Adipocyte (in vitro differentiated cells): ENCODE data around the gene MYO5B.

Experiments used
- DNase-seq: peaks from one replicate; pipeline ENCODE4 v3.0.0-alpha.2; 2015; ENCODE audit warnings: low read depth
- H3K27me3 ChIP-seq: replicated peaks from 2 replicates; pipeline ENCODE4 v1.7.0; 2013; ENCODE audit warnings: mild to moderate bottlenecking, low read length, moderate library complexity; ENCODE audit not compliant: control insufficient read depth, insufficient read depth
- H3K36me3 ChIP-seq: 2 replicates; pipeline ENCODE4 v1.7.0; 2013; ENCODE audit warnings: low read length, mild to moderate bottlenecking, moderate library complexity; ENCODE audit not compliant: control insufficient read depth, insufficient read depth, severe bottlenecking
- H3K4me1 ChIP-seq: 2 replicates; pipeline ENCODE4 v1.7.0; 2013; ENCODE audit warnings: mild to moderate bottlenecking, low read length, moderate library complexity; ENCODE audit not compliant: control insufficient read depth, insufficient read depth
- H3K4me3 ChIP-seq: 2 replicates; pipeline ENCODE4 v1.7.0; 2013; ENCODE audit warnings: mild to moderate bottlenecking, low read length, moderate library complexity
- H3K9ac ChIP-seq: 2 replicates; pipeline ENCODE4 v1.7.0; 2013; ENCODE audit warnings: mild to moderate bottlenecking, low read length, moderate library complexity
- H3K9me3 ChIP-seq: 2 replicates; pipeline ENCODE4 v1.7.0; 2013; ENCODE audit warnings: mild to moderate bottlenecking, low read length, moderate library complexity; ENCODE audit not compliant: control insufficient read depth

Gene MYO5B

DNA sequence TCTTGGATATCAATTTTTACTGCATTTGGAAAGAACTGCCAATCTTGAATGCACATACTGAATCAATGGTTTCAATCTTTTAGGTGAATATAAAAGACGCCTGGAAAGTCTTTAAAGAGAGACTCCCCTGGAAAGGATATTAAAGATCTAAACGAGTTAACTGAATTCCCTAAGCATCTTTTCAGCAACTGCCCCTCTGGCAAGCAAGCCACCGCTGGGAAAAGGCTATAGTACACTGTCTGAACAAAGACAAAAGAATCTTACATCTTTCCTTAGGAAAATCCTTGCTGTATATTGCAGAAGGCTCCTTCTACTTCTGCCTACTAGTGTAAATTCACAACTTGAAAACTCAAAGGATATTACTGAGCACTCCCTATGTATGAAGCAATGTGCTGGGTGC is 28.0 kb downstream of the MYO5B start:
- no peak overlapping the region for H3K9ac ChIP-seq
- no peaks in the 10 kb centered on the region for H3K36me3 ChIP-seq
- H3K9me3 ChIP-seq, result no peaks in the 10 kb centered on the region
- H3K4me3 ChIP-seq, result no peak overlapping the region
- peaks cover 8% of the 10 kb centered on the region for H3K4me1 ChIP-seq
- H3K27me3 ChIP-seq, result peaks cover 22% of the 10 kb centered on the region
- DNase-seq, result no peak

DNA sequence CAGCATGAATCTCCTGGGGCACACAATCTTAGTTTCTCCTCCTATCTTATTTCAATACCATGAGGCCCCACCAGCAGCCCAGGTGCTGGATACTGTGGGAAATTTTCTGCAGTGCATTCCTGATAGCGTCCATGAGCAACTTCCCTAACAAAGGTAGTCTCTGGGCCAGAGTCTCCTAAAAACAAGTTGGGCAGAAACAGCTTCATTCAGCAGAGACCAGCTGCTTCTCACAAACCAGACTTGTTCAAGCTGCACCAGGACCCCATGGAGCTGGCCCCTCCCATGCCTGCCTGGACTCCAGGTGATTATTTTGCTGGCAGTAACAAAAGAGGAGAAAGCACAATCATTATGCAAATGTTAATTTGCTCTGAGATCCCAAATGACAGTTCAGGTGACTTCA is 31.4 kb downstream of the MYO5B start:
- no peaks in the 10 kb centered on the region for H3K9me3 ChIP-seq
- H3K9ac ChIP-seq, result no peak overlapping the region
- DNase-seq, result no peak
- H3K4me3 ChIP-seq, result no peak overlapping the region
- H3K27me3 ChIP-seq, result peaks cover 31% of the 10 kb centered on the region
- no peaks in the 10 kb centered on the region for H3K36me3 ChIP-seq
- H3K4me1 ChIP-seq, result peaks cover 11% of the 10 kb centered on the region

DNA sequence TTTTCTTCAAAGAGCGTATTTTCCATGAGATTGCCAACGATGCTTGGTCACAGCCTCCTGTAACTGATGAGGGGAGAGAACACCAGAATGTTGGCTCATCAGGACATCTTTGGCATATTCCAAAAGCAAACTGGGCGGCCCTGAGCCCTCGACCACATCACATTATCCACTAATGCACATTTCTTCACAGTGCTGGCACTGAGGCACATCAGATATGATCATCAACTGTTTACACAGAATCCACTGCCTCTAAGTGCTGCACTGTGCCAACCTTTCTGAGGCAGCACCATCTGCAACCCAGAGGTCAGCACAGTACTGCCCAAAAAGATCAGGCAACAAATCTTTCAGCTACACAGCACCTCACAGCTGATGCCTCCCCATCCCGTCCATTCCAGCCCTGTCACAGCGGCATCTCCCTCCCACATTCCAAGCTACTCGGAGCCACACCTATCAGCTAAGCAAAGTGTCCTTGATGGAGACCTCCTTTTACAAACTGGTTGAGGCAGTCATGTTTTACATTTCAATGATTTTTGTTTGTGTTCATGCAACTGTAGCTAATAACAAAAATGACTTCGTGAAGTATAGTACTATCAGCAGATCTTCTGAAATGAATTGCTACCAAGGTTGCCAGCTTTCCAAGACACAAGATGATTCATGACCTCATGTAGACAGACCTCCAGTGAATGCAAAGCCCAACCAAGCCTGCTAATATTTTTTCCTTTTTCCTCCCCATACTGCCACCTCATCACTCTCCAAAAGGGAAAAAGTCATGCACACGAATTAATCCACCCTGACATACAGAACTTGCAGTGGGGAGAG is 32.3 kb downstream of the MYO5B start:
- peaks cover 30% of the 10 kb centered on the region for H3K27me3 ChIP-seq

DNA sequence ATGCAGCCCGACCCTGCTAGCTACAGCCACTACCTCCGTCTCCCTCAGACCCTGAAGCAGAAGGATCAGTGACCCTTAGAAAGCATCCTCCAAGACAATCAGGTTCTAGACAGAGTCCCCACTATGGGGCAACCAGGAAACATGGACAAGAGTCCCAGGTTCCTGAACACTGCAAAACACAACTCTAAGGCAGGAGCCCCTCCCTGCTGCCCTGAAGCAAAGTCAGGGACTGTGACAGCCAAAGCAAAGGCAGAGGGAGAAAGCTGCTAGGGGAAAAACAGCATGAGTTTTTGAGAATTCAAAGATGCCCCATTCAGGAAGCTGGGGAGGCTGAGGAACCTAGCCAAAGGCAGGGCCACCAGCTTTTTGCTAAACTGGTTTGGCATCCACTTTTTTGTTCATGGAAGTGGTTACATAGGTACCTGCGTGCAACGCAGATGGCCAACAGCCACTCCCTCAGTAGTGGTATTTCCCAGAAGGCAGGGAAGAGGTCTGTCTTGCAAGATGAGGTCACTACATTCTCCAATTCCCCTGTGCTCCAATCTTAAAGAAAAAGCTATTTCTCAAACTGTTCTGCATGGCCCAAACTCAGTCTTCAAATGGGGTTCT is 33.2 kb downstream of the MYO5B start:
- Histone ChIP-seq H3K4me1 (peaks cover 11% of the 10 kb centered on the region), H3K9ac (no peak overlapping the region), H3K36me3 (no peaks in the 10 kb centered on the region), H3K9me3 (no peaks in the 10 kb centered on the region), H3K27me3 (peaks cover 25% of the 10 kb centered on the region), H3K4me3 (no peak overlapping the region)
- no peak for DNase-seq

More for the DNA sequence above, 32.3 kb downstream of the MYO5B start:
- Histone ChIP-seq H3K9ac (no peak overlapping the region), H3K36me3 (no peaks in the 10 kb centered on the region), H3K4me3 (no peak overlapping the region), H3K4me1 (peaks cover 11% of the 10 kb centered on the region), H3K9me3 (no peaks in the 10 kb centered on the region)
- DNase-seq, result no peak

DNA sequence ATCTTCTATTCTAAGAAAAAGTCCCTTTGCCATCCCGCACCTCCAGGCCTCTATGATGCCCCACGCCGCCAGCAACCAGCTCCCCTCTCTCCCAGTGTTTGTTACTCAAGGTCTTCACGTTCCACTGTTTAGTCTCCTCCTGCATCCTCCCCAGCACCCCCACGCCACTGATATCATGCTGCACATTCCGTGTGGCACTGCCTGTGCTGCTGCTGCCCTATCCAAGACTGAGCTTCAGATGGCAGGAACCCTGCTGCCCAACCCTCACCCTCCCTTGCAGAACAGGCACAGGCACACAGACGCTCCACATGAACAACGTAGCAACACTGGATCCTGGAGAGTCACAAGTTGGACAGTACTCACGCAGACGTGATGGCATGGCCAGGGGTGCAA is 35.3 kb downstream of the MYO5B start:
- H3K27me3 ChIP-seq, result peaks cover 16% of the 10 kb centered on the region
- DNase-seq, result no peak
- no peaks in the 10 kb centered on the region for H3K36me3 ChIP-seq
- peaks cover 11% of the 10 kb centered on the region for H3K4me1 ChIP-seq
- H3K9me3 ChIP-seq, result no peaks in the 10 kb centered on the region
- H3K4me3 ChIP-seq, result no peak overlapping the region
- H3K9ac ChIP-seq, result no peak overlapping the region

DNA sequence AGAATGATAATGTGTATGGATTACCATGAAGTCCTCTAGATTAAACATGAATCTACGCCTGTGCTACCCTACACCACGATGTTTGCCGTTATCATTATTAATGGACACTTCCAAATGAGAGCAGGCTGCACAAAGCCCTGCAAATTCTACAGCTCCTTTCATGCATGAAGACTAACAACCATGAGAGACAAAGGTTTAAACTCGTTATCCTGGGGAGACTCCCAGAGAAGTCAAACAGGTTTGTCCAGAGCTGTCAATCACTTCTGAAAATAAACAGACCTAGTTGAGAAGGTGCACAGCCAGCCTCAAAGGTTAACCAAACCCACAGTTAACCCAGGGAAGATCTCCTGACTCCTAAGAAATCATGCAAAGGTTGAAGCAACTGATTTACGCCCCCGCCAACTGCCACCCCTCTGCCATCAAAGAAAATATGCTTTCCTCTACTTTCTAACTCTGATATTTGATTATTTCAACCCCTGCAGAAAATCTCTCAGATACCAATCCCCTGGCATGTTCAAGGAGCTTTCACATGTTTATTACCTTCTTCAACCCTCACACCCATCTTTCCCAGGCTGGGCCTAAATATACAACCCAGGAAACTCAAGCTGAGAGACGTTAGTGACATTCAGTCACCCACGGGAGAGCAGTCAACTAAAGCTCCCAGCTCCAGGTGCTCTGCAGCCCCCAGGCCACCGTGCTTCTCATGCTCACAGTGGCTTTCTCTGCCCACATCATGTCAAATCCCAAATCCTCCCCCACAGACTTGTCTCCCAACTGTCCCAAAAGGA is 35.9 kb downstream of the MYO5B start:
- DNase-seq, result no peak
- no peak overlapping the region for H3K9ac ChIP-seq
- H3K4me1 ChIP-seq, result peaks cover 11% of the 10 kb centered on the region
- no peaks in the 10 kb centered on the region for H3K9me3 ChIP-seq
- H3K36me3 ChIP-seq, result no peaks in the 10 kb centered on the region
- peaks cover 16% of the 10 kb centered on the region for H3K27me3 ChIP-seq
- H3K4me3 ChIP-seq, result no peak overlapping the region

DNA sequence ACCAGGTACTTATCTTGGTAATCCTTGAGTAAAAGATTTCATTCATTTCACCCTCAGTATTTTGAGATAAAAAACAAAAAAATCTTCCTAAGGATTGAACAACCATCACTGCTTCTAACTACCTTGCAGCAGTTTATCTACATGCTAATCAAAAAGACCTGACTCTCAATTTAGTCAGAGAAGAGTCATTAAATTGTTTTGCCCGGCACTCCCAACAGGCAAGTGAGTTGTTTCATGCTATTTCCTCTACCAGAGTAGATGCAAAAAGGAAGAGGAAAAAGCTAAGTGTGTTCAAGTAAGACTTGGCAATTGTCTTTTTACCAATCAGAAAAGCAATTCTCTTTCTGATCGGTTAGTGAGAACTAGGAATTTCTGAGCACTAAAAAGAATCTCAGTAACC is 39.5 kb downstream of the MYO5B start:
- H3K9ac ChIP-seq, result no peak overlapping the region
- no peak for DNase-seq
- H3K4me3 ChIP-seq, result no peak overlapping the region

DNA sequence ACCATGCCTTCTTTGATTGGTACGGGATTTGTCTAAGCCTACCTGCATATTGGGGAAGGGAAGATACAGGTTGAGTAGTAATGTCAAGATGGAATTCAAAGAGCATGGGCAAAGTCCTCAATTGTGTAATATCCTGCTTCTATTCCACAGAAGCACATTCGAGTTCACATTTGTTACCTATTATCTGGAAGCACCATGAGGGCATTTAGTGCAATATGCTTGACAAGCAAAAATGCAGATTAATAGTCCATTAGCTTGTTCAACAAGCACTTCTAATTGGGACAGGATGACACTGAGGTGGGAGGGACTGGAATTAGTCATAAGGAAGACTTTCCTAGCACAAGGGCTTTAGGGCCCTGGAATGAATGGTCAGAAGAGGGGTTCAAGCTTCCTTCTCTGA is 40.5 kb downstream of the MYO5B start:
- H3K4me3 ChIP-seq, result no peak overlapping the region
- H3K9me3 ChIP-seq, result no peaks in the 10 kb centered on the region
- no peak overlapping the region for H3K9ac ChIP-seq
- no peaks in the 10 kb centered on the region for H3K36me3 ChIP-seq
- H3K4me1 ChIP-seq, result no peaks in the 10 kb centered on the region
- DNase-seq, result no peak
- no peaks in the 10 kb centered on the region for H3K27me3 ChIP-seq

More for the DNA sequence above, 39.5 kb downstream of the MYO5B start:
- H3K36me3 ChIP-seq, result no peaks in the 10 kb centered on the region
- peaks cover 3% of the 10 kb centered on the region for H3K27me3 ChIP-seq
- no peaks in the 10 kb centered on the region for H3K4me1 ChIP-seq
- no peaks in the 10 kb centered on the region for H3K9me3 ChIP-seq

DNA sequence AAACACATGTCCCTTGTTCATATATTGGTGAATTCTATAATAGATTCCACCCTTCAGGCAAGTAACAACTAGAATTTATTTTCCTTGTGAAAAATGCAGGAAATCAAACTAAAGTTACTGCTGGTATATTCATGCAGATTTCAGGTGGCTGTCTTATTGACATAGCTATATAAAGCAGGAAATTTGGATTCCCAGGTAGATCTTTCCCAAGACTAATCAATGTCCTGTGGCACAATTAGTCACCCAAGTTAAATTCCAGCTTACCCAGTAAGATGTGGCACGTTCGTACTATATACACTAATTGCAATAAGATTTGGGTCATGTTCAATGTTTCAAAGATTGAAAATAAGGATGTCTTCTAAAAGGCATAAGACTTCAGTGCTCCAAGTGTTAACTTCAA is 42.0 kb downstream of the MYO5B start:
- Histone ChIP-seq H3K9ac (no peak overlapping the region), H3K4me1 (no peaks in the 10 kb centered on the region), H3K4me3 (no peak overlapping the region), H3K36me3 (no peaks in the 10 kb centered on the region), H3K9me3 (no peaks in the 10 kb centered on the region), H3K27me3 (no peaks in the 10 kb centered on the region)
- DNase-seq, result no peak

DNA sequence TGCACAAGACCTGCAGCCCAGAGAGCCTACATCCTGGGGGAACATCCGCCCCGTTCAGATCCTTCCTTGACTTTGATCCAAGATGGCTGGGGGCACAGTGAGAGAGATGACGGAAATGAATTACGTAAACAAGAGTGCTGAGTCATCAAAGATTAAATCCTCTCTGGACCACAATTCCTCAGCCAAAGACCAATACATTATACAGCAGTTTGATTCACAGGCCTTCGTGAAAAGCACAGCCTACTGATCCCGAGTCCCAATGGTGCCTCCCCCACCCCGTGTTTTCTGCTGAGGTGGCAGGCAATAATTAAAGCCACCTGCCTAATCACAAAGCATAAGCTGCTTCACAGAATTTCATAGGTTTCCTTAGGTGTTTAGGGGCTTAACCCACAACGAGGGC is 43.0 kb downstream of the MYO5B start:
- Histone ChIP-seq H3K4me1 (no peaks in the 10 kb centered on the region), H3K27me3 (no peaks in the 10 kb centered on the region)

DNA sequence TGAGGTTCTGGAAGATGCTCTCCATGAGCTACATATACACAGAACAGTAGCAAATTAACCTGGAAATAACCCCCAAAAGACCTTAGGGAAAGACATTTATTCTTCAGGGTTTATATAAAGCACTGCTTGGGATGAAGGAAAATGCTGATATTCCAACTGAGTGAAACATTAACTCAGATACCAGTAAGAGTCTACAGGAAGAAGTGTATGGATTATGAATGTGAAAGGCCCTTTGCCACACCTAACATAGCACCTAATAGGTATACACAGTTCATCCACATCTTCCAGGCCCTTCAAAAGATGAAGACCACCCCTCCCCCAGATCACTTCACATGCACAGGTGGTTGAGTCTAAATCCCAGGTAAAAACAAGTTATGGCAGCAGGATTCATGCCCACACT is 50.4 kb downstream of the MYO5B start:
- no peak for DNase-seq
- Histone ChIP-seq H3K4me1 (no peaks in the 10 kb centered on the region), H3K4me3 (no peak overlapping the region)

More for the DNA sequence above, 43.0 kb downstream of the MYO5B start:
- DNase-seq, result peak; percentile 3
- no peaks in the 10 kb centered on the region for H3K9me3 ChIP-seq
- no peaks in the 10 kb centered on the region for H3K36me3 ChIP-seq
- H3K9ac ChIP-seq, result no peak overlapping the region
- H3K4me3 ChIP-seq, result no peak overlapping the region

More for the DNA sequence above, 50.4 kb downstream of the MYO5B start:
- no peak overlapping the region for H3K9ac ChIP-seq
- no peaks in the 10 kb centered on the region for H3K36me3 ChIP-seq
- H3K27me3 ChIP-seq, result peaks cover 33% of the 10 kb centered on the region
- no peaks in the 10 kb centered on the region for H3K9me3 ChIP-seq
